ENCODE results near the gene ATXN7L2.
A peak's percentile ranks its signal among the peaks of the same experiment; 100 is the strongest.

Gene ATXN7L2

DNA sequence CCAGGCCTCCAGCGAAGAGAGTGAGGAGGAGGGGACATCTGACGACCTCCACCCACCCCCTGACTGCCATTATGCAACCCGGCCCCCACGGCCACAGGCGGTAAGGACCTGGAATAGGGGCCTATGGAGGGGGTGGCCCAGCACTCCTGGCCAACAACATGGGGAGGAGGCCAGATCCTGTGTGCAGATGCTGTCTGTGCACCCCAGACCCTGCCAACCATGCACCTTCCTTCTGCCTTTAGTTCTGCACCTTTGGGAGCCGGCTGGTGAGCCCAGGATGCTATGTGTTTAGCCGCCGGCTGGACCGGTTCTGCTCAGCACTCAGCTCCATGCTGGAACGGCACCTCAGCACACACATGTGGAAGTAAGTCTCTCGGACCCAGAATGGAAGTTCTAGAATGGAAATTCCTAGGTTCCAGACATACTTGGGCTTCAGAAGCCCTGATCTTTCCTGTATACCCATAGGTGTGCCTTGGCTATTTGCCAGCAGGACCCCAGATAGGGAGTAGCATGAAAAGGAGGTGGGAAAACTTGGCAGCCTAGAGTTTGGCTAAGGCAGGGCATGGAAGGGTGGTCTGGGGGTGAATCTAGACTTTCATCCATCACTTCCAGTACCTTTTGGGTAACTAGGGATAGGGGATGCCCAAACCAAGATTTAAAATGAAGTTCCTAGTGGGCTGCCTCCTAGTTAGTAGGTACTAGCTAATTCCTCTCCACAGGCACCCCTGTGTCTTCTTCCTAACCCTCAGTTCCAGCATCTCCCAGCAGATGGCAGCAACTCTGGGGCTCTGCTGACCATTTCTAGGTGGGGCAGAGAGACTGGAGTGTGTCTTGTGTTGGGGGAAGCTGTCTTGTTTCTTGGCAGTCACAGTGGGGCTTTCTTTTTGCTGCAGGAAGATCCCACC lies 6.6 kb downstream of the ATXN7L2 start:
- no peak overlapping the region for H3K27ac ChIP-seq (ENCODE audit: low read length)
- no peaks in the 10 kb centered on the region for H3K27me3 ChIP-seq (ENCODE audit: insufficient read depth, low read length)
- no peak overlapping the region for H3K4me3 ChIP-seq (ENCODE audit: low read length)
- peaks cover 3% of the 10 kb centered on the region; the same call in 1 of the 2 replicates for H3K4me1 ChIP-seq (ENCODE audit: insufficient read depth, low read length)
- H3K36me3 ChIP-seq (ENCODE audit: insufficient read depth, low read depth, low read length), result peaks cover 26% of the 10 kb centered on the region
- H3K9ac ChIP-seq (ENCODE audit: low read depth, low read length), result no peak overlapping the region
- no peaks in the 10 kb centered on the region for H3K9me3 ChIP-seq (ENCODE audit: insufficient read depth, low read depth, low read length)

DNA sequence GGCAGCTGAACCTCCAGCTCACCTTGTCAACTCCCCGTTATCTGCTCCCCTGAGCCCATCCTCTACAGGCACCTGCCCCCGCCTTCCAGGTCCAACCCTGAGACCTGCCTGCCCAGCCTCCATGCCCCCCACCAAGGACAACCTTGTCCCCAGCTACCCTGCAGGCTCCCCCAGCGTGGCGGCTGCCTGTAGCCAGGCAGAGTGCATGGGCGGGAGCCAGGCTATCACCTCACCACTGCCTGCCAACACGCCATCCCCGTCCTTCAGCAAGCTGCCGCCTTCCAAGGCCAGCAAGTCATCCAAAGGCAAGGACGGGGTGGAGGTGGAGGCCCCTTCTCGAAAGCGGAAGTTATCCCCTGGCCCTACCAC lies 7.2 kb downstream of the ATXN7L2 start:
- Histone ChIP-seq H3K27me3 (ENCODE audit: insufficient read depth, low read length) (no peaks in the 10 kb centered on the region), H3K4me1 (ENCODE audit: insufficient read depth, low read length) (no peaks in the 10 kb centered on the region), H3K36me3 (ENCODE audit: insufficient read depth, low read depth, low read length) (peaks cover 26% of the 10 kb centered on the region), H3K9ac (ENCODE audit: low read depth, low read length) (no peak overlapping the region), H3K4me3 (ENCODE audit: low read length) (no peak overlapping the region), H3K9me3 (ENCODE audit: insufficient read depth, low read depth, low read length) (no peaks in the 10 kb centered on the region), H3K27ac (ENCODE audit: low read length) (no peak overlapping the region)

DNA sequence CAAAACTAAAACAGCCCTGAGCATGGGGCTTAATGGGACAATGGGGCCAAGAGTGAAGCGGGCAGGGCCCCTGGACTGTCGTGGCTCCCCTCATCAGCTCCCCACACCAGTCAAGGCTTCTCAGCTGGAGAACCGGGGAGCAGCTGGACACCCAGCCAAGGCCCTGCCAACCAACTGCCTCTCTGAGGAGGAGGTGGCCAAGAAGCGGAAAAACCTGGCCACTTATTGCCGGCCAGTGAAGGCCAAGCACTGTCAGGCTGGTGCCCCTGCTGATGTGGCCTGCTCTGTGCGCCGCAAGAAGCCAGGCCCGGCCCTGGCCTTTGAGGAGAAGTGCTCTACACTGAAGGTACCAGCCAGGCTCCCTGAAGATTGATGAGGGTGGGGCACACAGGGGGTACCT lies 7.7 kb downstream of the ATXN7L2 start:
- no peaks in the 10 kb centered on the region for H3K4me1 ChIP-seq (ENCODE audit: insufficient read depth, low read length)
- H3K36me3 ChIP-seq (ENCODE audit: insufficient read depth, low read depth, low read length), result peaks cover 28% of the 10 kb centered on the region

DNA sequence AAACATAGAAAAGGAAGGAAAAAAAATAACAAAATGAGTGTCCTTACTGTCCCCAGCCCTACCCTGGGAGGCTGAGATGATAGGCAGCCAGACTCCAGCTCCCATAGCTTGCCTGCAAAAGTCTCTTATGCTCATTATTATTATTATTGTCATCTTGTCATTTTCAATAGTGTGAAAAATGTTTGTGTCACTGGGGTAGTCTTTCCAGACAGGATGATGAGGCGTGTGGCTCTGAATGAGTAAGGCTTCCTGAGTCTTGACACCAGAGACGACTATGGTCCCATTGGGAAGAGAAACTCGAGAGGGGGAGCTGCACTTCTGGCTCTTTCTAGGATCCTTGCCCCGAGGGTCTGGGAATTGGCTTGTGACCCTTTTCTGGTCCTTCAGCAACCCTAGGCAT lies 9.1 kb downstream of the ATXN7L2 start:
- H3K36me3 ChIP-seq (ENCODE audit: insufficient read depth, low read depth, low read length), result peaks cover 24% of the 10 kb centered on the region
- H3K27me3 ChIP-seq (ENCODE audit: insufficient read depth, low read length), result no peaks in the 10 kb centered on the region
- H3K4me3 ChIP-seq (ENCODE audit: low read length), result no peak overlapping the region
- H3K27ac ChIP-seq (ENCODE audit: low read length), result no peak overlapping the region
- H3K4me1 ChIP-seq (ENCODE audit: insufficient read depth, low read length), result no peaks in the 10 kb centered on the region; the same call in 1 of the 2 replicates
- no peak overlapping the region for H3K9ac ChIP-seq (ENCODE audit: low read depth, low read length)
- no peaks in the 10 kb centered on the region for H3K9me3 ChIP-seq (ENCODE audit: insufficient read depth, low read depth, low read length)

More for the DNA sequence above, 7.7 kb downstream of the ATXN7L2 start:
- H3K27ac ChIP-seq (ENCODE audit: low read length), result no peak overlapping the region
- no peak overlapping the region for H3K9ac ChIP-seq (ENCODE audit: low read depth, low read length)
- no peaks in the 10 kb centered on the region for H3K27me3 ChIP-seq (ENCODE audit: insufficient read depth, low read length)
- H3K9me3 ChIP-seq (ENCODE audit: insufficient read depth, low read depth, low read length), result no peaks in the 10 kb centered on the region
- no peak overlapping the region for H3K4me3 ChIP-seq (ENCODE audit: low read length)

DNA sequence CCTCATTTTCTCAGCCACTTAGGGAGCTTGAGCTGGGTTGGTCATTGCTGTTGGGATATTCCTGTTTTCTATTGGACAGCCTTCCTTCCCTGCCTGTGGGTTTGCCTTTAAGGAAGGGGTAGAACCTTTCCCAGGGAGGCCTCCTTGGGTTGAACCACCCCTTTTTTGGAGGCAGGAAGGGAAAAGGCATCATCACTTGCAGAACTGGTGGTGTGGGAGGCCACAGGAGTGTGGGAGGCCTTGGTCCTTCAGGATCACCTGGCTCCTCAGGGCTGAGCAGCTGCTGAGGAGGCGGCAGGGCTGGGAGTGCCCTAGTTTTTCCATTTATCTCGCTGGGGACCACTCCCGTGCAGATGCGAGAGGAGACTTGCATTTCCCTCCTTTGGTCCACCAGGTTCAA lies 9.5 kb downstream of the ATXN7L2 start:
- Histone ChIP-seq H3K4me1 (ENCODE audit: insufficient read depth, low read length) (no peaks in the 10 kb centered on the region; the same call in 1 of the 2 replicates), H3K36me3 (ENCODE audit: insufficient read depth, low read depth, low read length) (peaks cover 20% of the 10 kb centered on the region; the same call in 1 of the 2 replicates), H3K27me3 (ENCODE audit: insufficient read depth, low read length) (no peaks in the 10 kb centered on the region), H3K27ac (ENCODE audit: low read length) (no peak overlapping the region), H3K4me3 (ENCODE audit: low read length) (peak overlapping the region; percentile 89; the same call in 1 of the 2 replicates), H3K9ac (ENCODE audit: low read depth, low read length) (0 out of 2 replicates have a peak overlapping the region, but pooled peaks have one; percentile 19), H3K9me3 (ENCODE audit: insufficient read depth, low read depth, low read length) (no peaks in the 10 kb centered on the region)

DNA sequence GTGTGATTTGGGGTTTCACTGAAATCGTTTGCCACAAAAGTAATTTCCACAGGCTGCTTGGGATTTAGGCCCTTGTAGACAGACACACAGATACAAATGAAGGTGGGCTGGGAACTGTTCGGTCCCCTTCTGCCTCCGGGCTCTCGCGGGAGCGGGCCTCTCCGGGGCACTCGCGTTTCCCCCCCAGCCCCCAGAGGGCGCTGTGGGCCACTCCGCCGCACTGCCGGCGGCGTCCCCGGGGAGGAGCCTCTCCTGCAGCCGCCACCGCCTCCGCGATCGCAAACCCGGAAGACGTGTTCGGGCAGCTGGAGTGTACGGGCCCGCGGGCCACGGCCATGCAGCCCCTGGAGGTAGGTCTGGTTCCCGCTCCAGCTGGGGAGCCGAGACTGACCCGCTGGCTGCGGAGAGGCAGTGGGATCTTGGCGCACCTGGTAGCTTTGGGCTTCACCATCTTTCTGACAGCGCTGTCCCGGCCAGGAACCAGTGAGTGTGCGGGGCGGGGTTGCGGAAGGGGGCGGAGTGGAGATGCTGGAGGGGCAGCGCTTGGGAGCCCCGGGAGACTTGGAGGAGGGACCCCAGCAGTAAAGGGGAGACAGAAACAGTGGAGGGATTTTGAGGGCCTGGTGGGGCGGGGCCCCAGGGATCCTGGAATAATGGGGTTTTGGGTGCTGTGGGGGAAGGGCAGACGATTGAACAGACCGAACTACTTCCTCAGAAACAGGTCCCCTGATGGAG lies 10.3 kb downstream of the ATXN7L2 start, which contains the start of gene CYB561D1:
CYB561D1 (plus strand) TSS at position 290 of the 735 bp plus-strand sequence; CDS start at position 336, 46 bp downstream.
- Histone ChIP-seq H3K36me3 (ENCODE audit: insufficient read depth, low read depth, low read length) (peaks cover 14% of the 10 kb centered on the region; the same call in 1 of the 2 replicates), H3K9me3 (ENCODE audit: insufficient read depth, low read depth, low read length) (no peaks in the 10 kb centered on the region)

DNA sequence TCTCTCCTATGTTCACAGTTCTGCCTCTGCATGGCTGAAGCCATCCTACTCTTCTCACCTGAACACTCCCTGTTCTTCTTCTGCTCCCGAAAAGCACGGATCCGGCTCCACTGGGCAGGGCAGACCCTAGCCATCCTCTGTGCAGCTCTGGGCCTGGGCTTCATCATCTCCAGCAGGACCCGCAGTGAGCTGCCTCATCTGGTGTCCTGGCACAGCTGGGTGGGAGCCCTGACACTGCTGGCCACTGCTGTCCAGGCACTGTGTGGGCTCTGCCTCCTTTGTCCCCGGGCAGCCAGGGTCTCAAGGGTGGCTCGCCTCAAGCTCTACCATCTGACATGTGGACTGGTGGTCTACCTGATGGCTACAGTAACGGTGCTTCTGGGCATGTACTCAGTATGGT lies 12.0 kb downstream of the ATXN7L2 start:
- no peak overlapping the region for H3K4me3 ChIP-seq (ENCODE audit: low read length)
- no peak overlapping the region for H3K9ac ChIP-seq (ENCODE audit: low read depth, low read length)
- H3K9me3 ChIP-seq (ENCODE audit: insufficient read depth, low read depth, low read length), result no peaks in the 10 kb centered on the region
- peaks cover 3% of the 10 kb centered on the region; the same call in 1 of the 2 replicates for H3K4me1 ChIP-seq (ENCODE audit: insufficient read depth, low read length)
- 0 out of 2 replicates have a peak, but pooled peaks cover 6% of the 10 kb centered on the region for H3K36me3 ChIP-seq (ENCODE audit: insufficient read depth, low read depth, low read length)
- H3K27me3 ChIP-seq (ENCODE audit: insufficient read depth, low read length), result no peaks in the 10 kb centered on the region
- H3K27ac ChIP-seq (ENCODE audit: low read length), result no peak overlapping the region

More for the DNA sequence above, 10.3 kb downstream of the ATXN7L2 start, which contains the start of gene CYB561D1:
- Histone ChIP-seq H3K9ac (ENCODE audit: low read depth, low read length) (peak within 1 kb of the TSS; percentile 70; the same call in 1 of the 2 replicates), H3K4me1 (ENCODE audit: insufficient read depth, low read length) (peaks cover 3% of the 10 kb centered on the region; the same call in 1 of the 2 replicates), H3K4me3 (ENCODE audit: low read length) (peak within 1 kb of the TSS; percentile 89), H3K27me3 (ENCODE audit: insufficient read depth, low read length) (no peaks in the 10 kb centered on the region), H3K27ac (ENCODE audit: low read length) (no peak within 1 kb of the TSS)

DNA sequence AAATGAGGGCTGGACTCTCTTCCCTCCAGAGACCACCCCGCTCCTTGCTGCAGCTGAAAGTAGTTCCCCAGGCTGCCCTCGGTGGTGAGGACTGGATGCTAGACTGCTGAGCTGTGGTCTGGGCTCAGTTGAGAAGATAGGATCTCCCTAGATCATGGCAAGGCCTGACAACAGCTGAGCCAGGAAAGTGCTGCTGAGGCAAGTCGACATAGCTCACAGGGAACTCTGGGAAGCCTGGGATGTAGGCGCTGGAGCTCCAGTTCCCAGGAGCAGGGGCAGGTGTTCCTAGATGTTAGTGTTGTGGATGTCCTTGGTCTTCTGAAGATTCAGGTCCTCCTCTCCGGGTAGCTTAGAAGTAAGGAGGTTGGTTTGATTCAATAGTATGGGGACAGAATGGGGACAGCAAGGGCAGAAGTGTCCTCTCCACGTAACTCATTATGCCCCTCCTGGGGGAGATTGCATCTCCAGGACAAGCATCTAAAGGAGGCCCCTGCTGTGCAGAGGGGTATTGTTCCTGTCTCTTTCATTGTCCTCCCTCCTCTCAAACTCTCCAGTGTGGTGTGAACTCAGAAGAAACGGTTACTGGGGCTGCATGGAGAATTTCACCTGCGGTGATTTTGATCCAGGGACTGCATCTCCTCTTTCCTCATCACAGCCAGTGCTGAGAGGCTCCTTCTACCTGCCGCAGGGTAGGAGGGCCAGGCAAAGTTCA lies 13.9 kb downstream of the ATXN7L2 start:
- Histone ChIP-seq H3K36me3 (ENCODE audit: insufficient read depth, low read depth, low read length) (0 out of 2 replicates have a peak, but pooled peaks cover 6% of the 10 kb centered on the region), H3K4me1 (ENCODE audit: insufficient read depth, low read length) (peaks cover 3% of the 10 kb centered on the region), H3K27me3 (ENCODE audit: insufficient read depth, low read length) (no peaks in the 10 kb centered on the region), H3K27ac (ENCODE audit: low read length) (no peak overlapping the region), H3K9me3 (ENCODE audit: insufficient read depth, low read depth, low read length) (no peaks in the 10 kb centered on the region), H3K4me3 (ENCODE audit: low read length) (no peak overlapping the region), H3K9ac (ENCODE audit: low read depth, low read length) (no peak overlapping the region)

DNA sequence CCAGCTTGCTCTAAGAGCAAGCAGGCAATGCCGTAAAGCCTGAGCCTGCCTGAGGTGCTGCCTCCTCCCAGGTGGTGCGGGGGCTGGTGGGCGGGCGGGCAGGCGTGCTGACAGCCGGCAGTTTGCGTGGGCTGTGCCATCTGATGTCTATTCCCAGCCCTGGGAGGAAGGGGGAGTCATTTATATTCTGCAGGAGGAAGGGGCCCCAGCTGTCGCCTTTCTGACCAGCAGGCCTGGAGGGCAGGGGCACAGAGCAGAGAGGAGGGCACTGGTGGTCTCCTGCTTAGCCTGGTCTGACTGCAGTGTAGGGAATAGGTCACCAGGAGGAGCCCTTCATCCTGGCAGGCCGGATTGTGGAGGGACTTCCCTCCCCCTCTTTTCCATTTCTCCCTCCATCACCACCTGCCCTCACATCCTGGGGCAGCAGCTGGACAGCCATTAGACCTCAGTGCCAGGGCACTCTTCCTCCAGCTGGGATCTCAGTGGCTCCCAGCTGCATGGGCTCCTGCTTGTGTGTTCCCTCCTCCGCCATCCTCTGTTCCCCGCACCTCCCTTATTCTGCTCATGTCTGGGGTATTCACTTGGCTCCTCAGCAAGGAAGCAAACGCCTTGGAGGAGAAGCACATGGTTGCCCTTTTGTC lies 14.6 kb downstream of the ATXN7L2 start:
- H3K27ac ChIP-seq (ENCODE audit: low read length), result no peak overlapping the region
- no peak overlapping the region for H3K4me3 ChIP-seq (ENCODE audit: low read length)
- H3K4me1 ChIP-seq (ENCODE audit: insufficient read depth, low read length), result peaks cover 3% of the 10 kb centered on the region
- H3K9me3 ChIP-seq (ENCODE audit: insufficient read depth, low read depth, low read length), result no peaks in the 10 kb centered on the region
- H3K27me3 ChIP-seq (ENCODE audit: insufficient read depth, low read length), result no peaks in the 10 kb centered on the region
- 0 out of 2 replicates have a peak overlapping the region, but pooled peaks have one; percentile 28 for H3K9ac ChIP-seq (ENCODE audit: low read depth, low read length)
- H3K36me3 ChIP-seq (ENCODE audit: insufficient read depth, low read depth, low read length), result 0 out of 2 replicates have a peak, but pooled peaks cover 6% of the 10 kb centered on the region

DNA sequence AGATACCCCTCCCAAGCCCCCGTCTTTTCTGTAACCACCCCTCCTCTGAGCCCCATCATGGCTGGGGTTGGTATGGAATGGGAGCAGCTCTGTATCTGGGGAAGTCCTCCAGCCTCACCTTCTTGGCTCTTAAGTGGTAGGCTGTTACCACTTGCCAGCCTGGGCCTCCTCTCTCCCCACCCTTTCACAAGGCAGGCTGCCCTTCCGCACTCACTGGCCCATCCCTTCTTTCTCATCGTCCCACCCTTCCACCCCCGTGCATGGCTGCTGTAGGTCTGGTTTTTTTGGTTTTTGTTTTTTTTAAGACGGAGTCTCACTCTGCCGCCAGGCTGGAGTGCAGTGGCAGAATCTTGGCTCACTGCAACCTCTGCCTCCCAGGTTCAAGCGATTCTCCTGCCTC lies 15.4 kb downstream of the ATXN7L2 start:
- H3K4me1 ChIP-seq (ENCODE audit: insufficient read depth, low read length), result peaks cover 3% of the 10 kb centered on the region
- no peak overlapping the region for H3K9ac ChIP-seq (ENCODE audit: low read depth, low read length)
- H3K27ac ChIP-seq (ENCODE audit: low read length), result no peak overlapping the region
- H3K4me3 ChIP-seq (ENCODE audit: low read length), result no peak overlapping the region
- no peaks in the 10 kb centered on the region for H3K27me3 ChIP-seq (ENCODE audit: insufficient read depth, low read length)
- 0 out of 2 replicates have a peak, but pooled peaks cover 6% of the 10 kb centered on the region for H3K36me3 ChIP-seq (ENCODE audit: insufficient read depth, low read depth, low read length)
- no peaks in the 10 kb centered on the region for H3K9me3 ChIP-seq (ENCODE audit: insufficient read depth, low read depth, low read length)
